Measurements from ENCODE around the gene MAST4. TPM values are rescaled to one million over a fixed set of nuclear protein-coding genes. Genes with fewer than 3 reads are reported as not detected.

The MAST4 gene
- total and polyA plus RNA-seq, 2 of the 8 experiments (the other 6 are each of a cell fraction or from before 2014, with no cell fraction given): 1.5 to 2.6 TPM

- H3K9ac ChIP-seq (replicated peaks in 1 of 4; ENCODE audit: extremely low read depth in 1 of 4, low read depth in 3 of 4, low read length in 3 of 4): no peak overlapping the region
- H3K4me1 ChIP-seq (replicated peaks in 1 of 4; ENCODE audit: control insufficient read depth in 3 of 4, insufficient read depth in 4 of 4, low read length in 3 of 4): peaks cover 4 to 10% (median 7%) of the 10 kb centered on the region in 4 experiments
- no peak overlapping the region for H2AFZ ChIP-seq (ENCODE audit: low read length)
- H2BK5ac ChIP-seq (ENCODE audit: low read depth, low read length): no peak overlapping the region
- POLR2A ChIA-PET (ENCODE audit: partially characterized antibody): no interaction called here
- peaks cover 11 to 61% (median 51%) of the 10 kb centered on the region in 4 experiments for H3K27me3 ChIP-seq (replicated peaks in 1 of 4; ENCODE audit: control insufficient read depth in 3 of 4, extremely low read depth in 1 of 4, insufficient read depth in 3 of 4, low read length in 3 of 4)
- H2BK15ac ChIP-seq (ENCODE audit: low read length): no peak overlapping the region
- H3K23ac ChIP-seq (ENCODE audit: insufficient read length): no peak overlapping the region
- no peak overlapping the region for H2AK5ac ChIP-seq (ENCODE audit: low read depth, low read length)
- no peaks in the 10 kb centered on the region for H3K79me2 ChIP-seq (ENCODE audit: control insufficient read depth in 1 of 2, insufficient read depth in 2 of 2, low read length in 2 of 2)
- no peak overlapping the region for H3K4ac ChIP-seq (replicated peaks; ENCODE audit: insufficient read length, low read depth, low read length)
- H4K20me1 ChIP-seq (replicated peaks in 1 of 2; ENCODE audit: control insufficient read depth in 1 of 2, insufficient read depth in 2 of 2, low read length in 2 of 2): peaks cover 2 to 5% of the 10 kb centered on the region in 2 experiments
- H3K4me3 ChIP-seq (ENCODE audit: extremely low read depth in 1 of 4, insufficient read depth in 2 of 4, low read depth in 3 of 4, low read length in 4 of 4): peak overlapping the region in 1 of 4 experiments; percentile 44; a peak in 1 of 8 replicates
- no peaks in the 10 kb centered on the region for H3K79me1 ChIP-seq (ENCODE audit: low read depth, low read length)
- no peak overlapping the region for H3K56ac ChIP-seq (replicated peaks; ENCODE audit: insufficient read length, low read depth, low read length)
- FAIRE-seq: no peak
- CTCF ChIA-PET (ENCODE audit: partially characterized antibody): no interaction called here
- H3K27ac ChIP-seq (ENCODE audit: low read depth, low read length): no peak overlapping the region
- no peak overlapping the region for H3K14ac ChIP-seq (ENCODE audit: insufficient read length)
- no peak overlapping the region for H4K91ac ChIP-seq (replicated peaks; ENCODE audit: insufficient read length, low read length)
- 0 out of 4 replicates have a peak, but pooled peaks cover 0 to 2% of the 10 kb centered on the region in 2 experiments for H3K9me3 ChIP-seq (ENCODE audit: insufficient read depth in 2 of 2, low read depth in 1 of 2, low read length in 1 of 2)
- no peaks in the 10 kb centered on the region for H3K23me2 ChIP-seq (ENCODE audit: low read depth, low read length)
- no peaks in the 10 kb centered on the region for H3K36me3 ChIP-seq (ENCODE audit: control insufficient read depth in 2 of 4, insufficient read depth in 4 of 4, low read length in 3 of 4)
- no peak overlapping the region for H2BK20ac ChIP-seq (ENCODE audit: low read length)
- no peak overlapping the region for H2BK120ac ChIP-seq (replicated peaks; ENCODE audit: low read depth, low read length)
- peak overlapping the region in 1 of 2 experiments; percentile 20; a peak in 1 of 4 replicates for H3K4me2 ChIP-seq (ENCODE audit: insufficient read depth in 1 of 2, low read depth in 2 of 2, low read length in 2 of 2)
- 55% methylated on average over 1 of the region's 1 CpG; no CpG with 5 or more reads in 1 of the 2 experiments for WGBS, 2 experiments (ENCODE audit: extremely low coverage in 1 of 2, insufficient coverage in 1 of 2, insufficient read length in 1 of 2, insufficient replicate concordance in 2 of 2, low coverage in 1 of 2, low lambda C conversion rate in 2 of 2, missing lambda C conversion rate in 1 of 2)
- no peak overlapping the region for H3K18ac ChIP-seq (ENCODE audit: extremely low read depth, low read length)
- H4K8ac ChIP-seq (ENCODE audit: extremely low read depth, insufficient read depth, low read length): no peak overlapping the region
- no peak overlapping the region for H2BK12ac ChIP-seq (ENCODE audit: low read depth, low read length)
- no peak for DNase-seq (ENCODE audit: low read depth in 1 of 2, low spot score in 2 of 2)
- H4K5ac ChIP-seq (ENCODE audit: insufficient read length, low read depth, low read length): no peak overlapping the region
- TF ChIP-seq RBBP5 (IDR thresholded peaks at IDR 0.05; ENCODE audit: borderline replicate concordance, low read depth, low read length) (no peak), FOSL1 (IDR thresholded peaks at IDR 0.05; ENCODE audit: insufficient read depth, low read depth, low read length) (no peak), TEAD4 (IDR thresholded peaks at IDR 0.05; ENCODE audit: low read depth, low read length) (0 out of 2 replicates have a peak, but pooled peaks have one; percentile 45), TAF7 (optimal IDR thresholded peaks at IDR 0.05; ENCODE audit: borderline replicate concordance, low read depth, low read length) (no peak), EP300 (IDR thresholded peaks at IDR 0.05; ENCODE audit: borderline replicate concordance in 1 of 2, low read depth in 2 of 2, low read length in 2 of 2) (no peak), RAD21 (IDR thresholded peaks at IDR 0.05 in 1 of 2, conservative IDR thresholded peaks at IDR 0.05 in 1 of 2; ENCODE audit: low read depth in 2 of 2, low read length in 2 of 2) (no peak), POLR2AphosphoS5 (IDR thresholded peaks at IDR 0.05; ENCODE audit: low read depth, low read length) (no peak), CTCF (IDR thresholded peaks at IDR 0.05; ENCODE audit: control extremely low read depth in 1 of 3, insufficient read depth in 1 of 3, low read depth in 1 of 3, low read length in 3 of 3) (no peak), TCF12 (IDR thresholded peaks at IDR 0.05; ENCODE audit: low read depth, low read length) (peak; percentile 93), CREB1 (IDR thresholded peaks at IDR 0.05) (no peak), PHF8 (conservative IDR thresholded peaks at IDR 0.05; ENCODE audit: low read depth, low read length) (no peak)
Observed at GRCh38 chr5:66903218-66903617, 307.0 kb downstream of the MAST4 start.

Measured in H1 (cell line).